ENCODE results near the gene POLR1G.

DNA sequence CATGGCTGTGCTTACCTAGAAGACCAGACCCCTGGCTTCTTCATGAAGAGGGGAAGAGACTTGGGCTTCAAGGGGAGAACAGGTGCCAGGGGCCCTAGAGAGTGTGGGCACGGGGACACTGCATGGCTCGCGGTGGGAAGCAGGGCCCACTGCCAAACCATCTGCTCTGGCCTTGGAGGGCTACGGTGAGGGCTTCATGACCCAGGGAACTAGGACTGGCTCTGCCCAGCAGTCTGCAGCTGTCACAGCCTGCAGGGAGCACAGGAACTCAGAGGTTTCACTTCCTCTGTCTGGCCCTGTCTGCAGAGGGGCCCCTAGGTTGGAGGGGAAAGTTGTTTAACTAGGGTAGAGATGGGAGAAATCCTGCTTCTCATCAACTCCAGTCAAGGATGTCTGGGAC, 13.0 kb downstream of the POLR1G start:
- TF ChIP-seq, protein P1, sequence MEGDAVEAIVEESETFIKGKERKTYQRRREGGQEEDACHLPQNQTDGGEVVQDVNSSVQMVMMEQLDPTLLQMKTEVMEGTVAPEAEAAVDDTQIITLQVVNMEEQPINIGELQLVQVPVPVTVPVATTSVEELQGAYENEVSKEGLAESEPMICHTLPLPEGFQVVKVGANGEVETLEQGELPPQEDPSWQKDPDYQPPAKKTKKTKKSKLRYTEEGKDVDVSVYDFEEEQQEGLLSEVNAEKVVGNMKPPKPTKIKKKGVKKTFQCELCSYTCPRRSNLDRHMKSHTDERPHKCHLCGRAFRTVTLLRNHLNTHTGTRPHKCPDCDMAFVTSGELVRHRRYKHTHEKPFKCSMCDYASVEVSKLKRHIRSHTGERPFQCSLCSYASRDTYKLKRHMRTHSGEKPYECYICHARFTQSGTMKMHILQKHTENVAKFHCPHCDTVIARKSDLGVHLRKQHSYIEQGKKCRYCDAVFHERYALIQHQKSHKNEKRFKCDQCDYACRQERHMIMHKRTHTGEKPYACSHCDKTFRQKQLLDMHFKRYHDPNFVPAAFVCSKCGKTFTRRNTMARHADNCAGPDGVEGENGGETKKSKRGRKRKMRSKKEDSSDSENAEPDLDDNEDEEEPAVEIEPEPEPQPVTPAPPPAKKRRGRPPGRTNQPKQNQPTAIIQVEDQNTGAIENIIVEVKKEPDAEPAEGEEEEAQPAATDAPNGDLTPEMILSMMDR (IDR thresholded peaks at IDR 0.05): no peak
- no peak for TF ChIP-seq POLR2A (IDR thresholded peaks at IDR 0.05)

Measured in lower leg skin (tissue), 3 donors.